ENCODE data around the gene ATRIP. TPM values are rescaled to one million over a fixed set of nuclear protein-coding genes. Genes with fewer than 3 reads are reported as not detected.
A peak's percentile ranks its signal among the peaks of the same experiment; 100 is the strongest.

The ATRIP gene
- total and polyA plus RNA-seq, 2 of the 8 experiments (the other 6 are each of a cell fraction or from before 2014, with no cell fraction given): 18.5 to 20.2 TPM

- no peak overlapping the region for H2BK120ac ChIP-seq (replicated peaks; ENCODE audit: low read depth, low read length)
- H2BK20ac ChIP-seq (ENCODE audit: low read length): no peak overlapping the region
- H3K9ac ChIP-seq (replicated peaks in 1 of 4; ENCODE audit: extremely low read depth in 1 of 4, low read depth in 3 of 4, low read length in 3 of 4): no peak overlapping the region
- H2AK5ac ChIP-seq (ENCODE audit: low read depth, low read length): 0 out of 2 replicates have a peak overlapping the region, but pooled peaks have one; percentile 53
- H4K91ac ChIP-seq (replicated peaks; ENCODE audit: insufficient read length, low read length): no peak overlapping the region
- no peak overlapping the region for H3K14ac ChIP-seq (ENCODE audit: insufficient read length)
- H3K4ac ChIP-seq (replicated peaks; ENCODE audit: insufficient read length, low read depth, low read length): no peak overlapping the region
- no peak overlapping the region for H4K5ac ChIP-seq (ENCODE audit: insufficient read length, low read depth, low read length)
- no peak for FAIRE-seq
- H3K4me3 ChIP-seq (ENCODE audit: extremely low read depth in 1 of 4, insufficient read depth in 2 of 4, low read depth in 3 of 4, low read length in 4 of 4): no peak overlapping the region
- H3K56ac ChIP-seq (replicated peaks; ENCODE audit: insufficient read length, low read depth, low read length): no peak overlapping the region
- no peak overlapping the region for H3K27ac ChIP-seq (ENCODE audit: low read depth, low read length)
- peaks cover 0 to 7% (median 4%) of the 10 kb centered on the region in 4 experiments; a peak in 3 of 7 replicates for H3K4me1 ChIP-seq (replicated peaks in 1 of 4; ENCODE audit: control insufficient read depth in 3 of 4, insufficient read depth in 4 of 4, low read length in 3 of 4)
- H4K20me1 ChIP-seq (replicated peaks in 1 of 2; ENCODE audit: control insufficient read depth in 1 of 2, insufficient read depth in 2 of 2, low read length in 2 of 2): peaks cover 2 to 6% of the 10 kb centered on the region in 2 experiments
- peaks cover 0 to 4% (median 0%) of the 10 kb centered on the region in 4 experiments; a peak in 2 of 8 replicates for H3K36me3 ChIP-seq (ENCODE audit: control insufficient read depth in 2 of 4, insufficient read depth in 4 of 4, low read length in 3 of 4)
- no peaks in the 10 kb centered on the region for H3K27me3 ChIP-seq (replicated peaks in 1 of 4; ENCODE audit: control insufficient read depth in 3 of 4, extremely low read depth in 1 of 4, insufficient read depth in 3 of 4, low read length in 3 of 4)
- H3K79me1 ChIP-seq (ENCODE audit: low read depth, low read length): no peaks in the 10 kb centered on the region; the same call in 1 of the 2 replicates
- H2BK15ac ChIP-seq (ENCODE audit: low read length): 0 out of 2 replicates have a peak overlapping the region, but pooled peaks have one; percentile 29
- H2BK12ac ChIP-seq (ENCODE audit: low read depth, low read length): no peak overlapping the region
- H3K79me2 ChIP-seq (ENCODE audit: control insufficient read depth in 1 of 2, insufficient read depth in 2 of 2, low read length in 2 of 2): no peaks in the 10 kb centered on the region
- ChIA-PET CTCF (ENCODE audit: partially characterized antibody) (interaction anchor here (0.8 to 9.2 kb wide), 8 partner anchors 10 to 203 kb away, joined by 3 to 220 read pairs (median 36); partner anchors contain the start of gene PLXNB1), POLR2A (ENCODE audit: partially characterized antibody) (interaction anchor here (0.7 to 20.2 kb wide), 11 partner anchors 14 to 210 kb away, joined by 3 to 650 read pairs (median 4); partner anchors contain the start of genes PLXNB1 and ZNF589)
- H3K23ac ChIP-seq (ENCODE audit: insufficient read length): no peak overlapping the region
- TF ChIP-seq POLR2A (IDR thresholded peaks at IDR 0.05; ENCODE audit: control extremely low read depth in 1 of 2, low read depth in 2 of 2, low read length in 2 of 2) (peak in 1 of 2 experiments; percentile 23; a peak in 1 of 3 replicates), EZH2 (IDR thresholded peaks at IDR 0.05; ENCODE audit: low read depth, low read length, severe bottlenecking) (no peak), POLR2AphosphoS5 (IDR thresholded peaks at IDR 0.05; ENCODE audit: low read depth, low read length) (peak; percentile 39; the same call in 1 of the 2 replicates)
- H3K18ac ChIP-seq (ENCODE audit: extremely low read depth, low read length): no peak overlapping the region
- no peak overlapping the region for H3K4me2 ChIP-seq (ENCODE audit: insufficient read depth in 1 of 2, low read depth in 2 of 2, low read length in 2 of 2)
- DNase-seq (ENCODE audit: low read depth in 1 of 2, low spot score in 2 of 2): peak in 1 of 2 experiments; percentile 44
- no peak overlapping the region for H2BK5ac ChIP-seq (ENCODE audit: low read depth, low read length)
- H4K8ac ChIP-seq (ENCODE audit: extremely low read depth, insufficient read depth, low read length): no peak overlapping the region; the same call in none of the 2 replicates
- peaks cover 2% of the 10 kb centered on the region; the same call in 1 of the 2 replicates for H3K23me2 ChIP-seq (ENCODE audit: low read depth, low read length)
- no peak overlapping the region for H2AFZ ChIP-seq (ENCODE audit: low read length)
- 88% methylated on average over 7 of the region's 9 CpGs; no CpG with 5 or more reads in 1 of the 2 experiments for WGBS, 2 experiments (ENCODE audit: extremely low coverage in 1 of 2, insufficient coverage in 1 of 2, insufficient read length in 1 of 2, insufficient replicate concordance in 2 of 2, low coverage in 1 of 2, low lambda C conversion rate in 2 of 2, missing lambda C conversion rate in 1 of 2)
- no peaks in the 10 kb centered on the region for H3K9me3 ChIP-seq (ENCODE audit: insufficient read depth in 2 of 2, low read depth in 1 of 2, low read length in 1 of 2)
Observed at GRCh38 chr3:48397767-48398681, 48.5 kb upstream of the ATRIP start.

Measured in H1 (cell line).